Esophagus mucosa (tissue), 1 donor: ENCODE results near the gene PTGES3L. TPM values are rescaled to one million over a fixed set of nuclear protein-coding genes. Genes with fewer than 3 reads are reported as not detected.
"Not testable (repeated sequence)": the region's sequence is repeated elsewhere in the genome, so short reads cannot be mapped to it uniquely, and the experiment has no call there.

Experiments used
- ATAC-seq: fragments of 200-7000 bp; cut with Tn5 transposase; one replicate; pipeline ENCODE4 v1.9.1; 2020
- total RNA-seq: library from RNA; stranded (reverse); gene quantifications from one replicate; pipeline ENCODE4 v1.2.4, GENCODE V29; 2023
- donor health status: DM: yes; HTN: yes; CAD: no.

PTGES3L gene
- total RNA-seq, 1 donor from 2014 or later = 0.28 TPM

DNA sequence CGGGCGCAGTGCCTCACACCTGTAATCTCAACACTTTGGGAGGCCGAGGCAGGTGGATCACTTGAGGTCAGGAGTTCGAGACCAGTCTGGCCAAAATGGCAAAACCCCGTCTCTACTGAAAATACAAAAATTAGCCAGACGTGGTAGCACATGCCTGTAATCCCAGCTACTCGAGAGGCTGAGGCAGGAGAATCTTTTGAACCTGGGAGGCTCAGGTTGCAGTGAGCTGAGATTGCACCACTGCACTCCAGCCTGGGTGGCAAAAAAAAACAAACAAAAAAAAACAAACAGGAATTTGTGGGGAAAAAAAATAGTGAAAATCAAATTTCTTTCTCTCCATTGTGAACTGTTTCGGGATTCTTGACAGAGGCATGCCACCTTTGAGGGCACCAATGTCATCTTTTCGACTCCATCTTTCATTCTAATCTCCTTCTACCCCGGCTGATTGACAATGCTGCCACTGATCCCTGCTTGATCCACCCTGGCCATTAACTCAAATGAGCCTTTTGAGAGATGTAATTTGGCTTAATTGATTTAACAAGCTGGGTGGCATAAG, 60.3 kb downstream of the PTGES3L start:
- not testable (repeated sequence) for ATAC-seq

DNA sequence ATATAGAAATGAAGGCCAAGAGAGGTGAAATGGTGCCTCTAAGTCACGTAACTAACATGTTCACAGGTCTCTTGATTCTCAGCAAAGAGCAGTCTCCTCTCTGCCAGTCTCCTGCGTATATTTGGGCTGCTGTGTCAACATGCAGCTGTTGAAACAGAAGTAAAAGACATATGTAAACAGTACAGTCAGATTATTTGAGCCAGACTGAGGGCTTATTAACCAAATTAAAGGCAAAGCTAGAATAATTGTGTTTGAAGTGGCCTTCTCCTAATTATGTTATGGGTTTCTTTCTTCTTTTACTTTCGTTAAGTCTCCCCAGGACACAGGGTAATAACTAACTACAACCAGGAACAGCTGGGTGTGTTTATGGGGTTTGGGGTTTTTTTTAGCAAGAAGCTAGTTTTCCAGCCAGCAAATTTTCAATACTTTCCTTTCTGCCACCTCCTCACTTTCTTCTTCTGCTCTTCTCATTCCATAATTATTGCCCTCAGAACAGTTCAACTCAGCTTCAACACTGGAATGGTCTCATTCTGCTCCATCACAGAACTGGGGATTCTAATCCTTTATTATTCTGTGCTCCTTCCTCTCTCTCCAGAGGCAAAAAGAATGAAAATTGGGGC, 60.9 kb downstream of the PTGES3L start:
- no peak for ATAC-seq

Other genes starting within 250 kb of the PTGES3L start
- 14.4 TPM for gene EZH1, start 235.0 kb downstream of the PTGES3L start, total RNA-seq
- gene RAMP2, start 218.9 kb downstream of the PTGES3L start, total RNA-seq = 4.5 TPM
- gene VPS25, start 206.6 kb downstream of the PTGES3L start, total RNA-seq = 70.9 TPM
- 0.40 TPM for gene WNK4, start 199.5 kb downstream of the PTGES3L start, total RNA-seq
- gene COA3, start 181.4 kb downstream of the PTGES3L start, total RNA-seq = 104 TPM
- gene CNTD1, start 181.2 kb downstream of the PTGES3L start, total RNA-seq = not detected
- 77.2 TPM for gene BECN1, start 155.8 kb downstream of the PTGES3L start, total RNA-seq
- 96.6 TPM for gene PSME3, start 146.7 kb downstream of the PTGES3L start, total RNA-seq
- gene AOC2, start 135.5 kb downstream of the PTGES3L start, total RNA-seq = 0.44 TPM
- 5.7 TPM for gene AOC3, start 128.9 kb downstream of the PTGES3L start, total RNA-seq
- gene G6PC1, start 79.3 kb downstream of the PTGES3L start, total RNA-seq = not detected
- 17.8 TPM for gene AARSD1, start 15.6 kb downstream of the PTGES3L start, total RNA-seq
- 5.8 TPM for gene RUNDC1, start 485 bp upstream of the PTGES3L start, total RNA-seq
- gene RPL27, start 18.3 kb upstream of the PTGES3L start, total RNA-seq = 1,265 TPM
- 7.7 TPM for gene IFI35, start 26.7 kb upstream of the PTGES3L start, total RNA-seq
- 83.5 TPM for gene VAT1, start 42.3 kb upstream of the PTGES3L start, total RNA-seq
- 0.16 TPM for gene RND2, start 45.2 kb upstream of the PTGES3L start, total RNA-seq
- 13.0 TPM for gene BRCA1, start 145.3 kb upstream of the PTGES3L start, total RNA-seq
- 32.7 TPM for gene NBR1, start 191.1 kb upstream of the PTGES3L start, total RNA-seq
- gene TMEM106A, start 231.8 kb upstream of the PTGES3L start, total RNA-seq = 1.3 TPM
- not detected for gene CCDC200, start 248.5 kb upstream of the PTGES3L start, total RNA-seq